K562 (cell line): ENCODE data around the gene ANKRD13D. TPM values are rescaled to one million over a fixed set of nuclear protein-coding genes. Genes with fewer than 3 reads are reported as not detected.
A peak's percentile ranks its signal among the peaks of the same experiment; 100 is the strongest.

ENCODE experiments used
- FOXP1 ChIP-seq: sonication (generic); formaldehyde crosslinking; IDR thresholded peaks from 2 replicates; pipeline ENCODE4 v1.8.0; 2022; ENCODE audit warnings: mild to moderate bottlenecking, missing genetic modification reagents
- KDM1A ChIP-seq, 2 experiments: fragments of 450-650 bp; IDR thresholded peaks; 2 replicates each; pipeline ENCODE4 v1.6.1; 2016; ENCODE audit warnings: mild to moderate bottlenecking in 2 of 2
- MLX ChIP-seq, 2 experiments: fragments of 450-650 bp in 1 of 2; sonication (generic) in 1 of 2; formaldehyde crosslinking; conservative IDR thresholded peaks; 2 replicates each; pipeline versions ENCODE4 v1.4.0 to v1.8.1; 2020 to 2022; ENCODE audit warnings: mild to moderate bottlenecking in 1 of 2, missing genetic modification reagents in 1 of 2
- NCOR1 ChIP-seq: fragments of 450-650 bp; IDR thresholded peaks from 2 replicates; pipeline ENCODE4 v1.6.1; 2016; ENCODE audit warnings: mild to moderate bottlenecking, moderate library complexity
- NFE2L1 ChIP-seq: fragments of 450-650 bp; IDR thresholded peaks from 2 replicates; pipeline ENCODE4 v1.6.1; 2016; ENCODE audit warnings: missing genetic modification characterization, low read depth, mild to moderate bottlenecking, missing compliant biosample characterization, moderate library complexity, borderline replicate concordance
- POLR2B ChIP-seq: fragments of 450-650 bp; IDR thresholded peaks from 2 replicates; pipeline ENCODE4 v1.6.1; 2018; ENCODE audit warnings: low read depth; ENCODE audit not compliant: partially characterized antibody
- RUNX1 ChIP-seq: sonication (generic); IDR thresholded peaks from 2 replicates; pipeline ENCODE4 v1.6.1; 2016; ENCODE audit warnings: antibody characterized with exemption, low read depth
- SFPQ ChIP-seq: fragments of 200-400 bp; formaldehyde crosslinking; IDR thresholded peaks from 2 replicates; pipeline ENCODE4 v1.6.1; 2017; ENCODE audit warnings: mild to moderate bottlenecking, low read depth, low read length, moderate library complexity
- SUPT5H ChIP-seq: fragments of 450-650 bp; IDR thresholded peaks from 2 replicates; pipeline ENCODE4 v1.6.1; 2016
- TCFL5 ChIP-seq: fragments of 250-450 bp; sonication (Bioruptor Pico); conservative IDR thresholded peaks from 2 replicates; pipeline ENCODE4 v1.6.1; 2021; ENCODE audit warnings: mild to moderate bottlenecking, moderate library complexity, matching md5 sums
- USF1 ChIP-seq: sonication (generic); formaldehyde crosslinking; IDR thresholded peaks from 2 replicates; pipeline ENCODE4 v1.9.0; 2022; ENCODE audit warnings: mild to moderate bottlenecking, missing genetic modification reagents
- ZNF280B ChIP-seq: fragments of 250-450 bp; sonication (Bioruptor Pico); IDR thresholded peaks from 2 replicates; pipeline ENCODE4 v1.5.1; 2021; ENCODE audit warnings: mild to moderate bottlenecking
- ZNF318 ChIP-seq, 2 experiments: fragments of 450-650 bp; IDR thresholded peaks; 2 replicates each; pipeline ENCODE4 v1.6.1; 2016; ENCODE audit warnings: mild to moderate bottlenecking in 2 of 2, borderline replicate concordance in 1 of 2, low read depth in 1 of 2, moderate library complexity in 1 of 2
- ZNF408 ChIP-seq: fragments of 250-450 bp; sonication (Bioruptor Pico); IDR thresholded peaks from 2 replicates; pipeline ENCODE4 v1.4.0; 2020; ENCODE audit warnings: low read depth, mild to moderate bottlenecking, moderate library complexity
- polyA plus RNA-seq, 8 experiments: library from polyadenylated mRNA; depleted of rRNA in 4 of 8; stranded (reverse) in 5 of 8; unstranded in 3 of 8; fragments of >200 nt; fragmentation: Nextera tagmentation in 2 of 8; fragmentation: Illumina TruSeq in 1 of 8; extraction: Ambion mirVana in 2 of 8; extraction: Trizol in 1 of 8; gene quantifications; 2 replicates each; pipeline versions ENCODE4 v1.2.1 to v1.2.3, GENCODE V29; 2011 to 2014; ENCODE audit warnings: inconsistent platforms in 1 of 8, missing spikeins in 1 of 8
- total RNA-seq, 7 experiments: library from RNA; depleted of rRNA in 6 of 7; stranded (reverse); fragments of >200 nt in 6 of 7; fragmentation: Illumina TruSeq in 2 of 7; extraction: Trizol in 2 of 7; gene quantifications; 2 replicates each; pipeline versions ENCODE4 v1.2.1 to v1.2.3, GENCODE V29; 2011 to 2021; ENCODE audit warnings: low replicate concordance in 1 of 7

ANKRD13D gene
- total and polyA plus RNA-seq, 9 of the 15 experiments (the other 6 are each of a cell fraction or from before 2014, with no cell fraction given) = 0.94 to 40.9 (median 22.4) TPM

- TF ChIP-seq TCFL5 (CRISPR knock-in tag) (no peak), RUNX1 (no peak; the same call in 1 of the 2 replicates), ZNF408 (CRISPR knock-in tag) (no peak), POLR2B (peak; percentile 68), KDM1A (IDR thresholded peaks at IDR 0.05) (no peak), ZNF318 (IDR thresholded peaks at IDR 0.05; ENCODE audit: borderline replicate concordance in 1 of 2, low read depth in 1 of 2) (no peak), NCOR1 (no peak), FOXP1 (CRISPR knock-in tag) (no peak), MLX (CRISPR knock-in tag; conservative IDR thresholded peaks at IDR 0.05) (no peak), ZNF280B (CRISPR knock-in tag) (no peak), SFPQ (no peak), USF1 (CRISPR knock-in tag) (no peak), NFE2L1 (tag) (no peak), SUPT5H (peak; percentile 81)
Observed at GRCh38 chr11:67317205-67317887, 28.2 kb downstream of the ANKRD13D start (continued).
